Esophagus muscularis mucosa (tissue), 3 donors: ENCODE measurements around the gene SERPINF2.

Experiments
- EP300 ChIP-seq: sonication (generic); formaldehyde crosslinking; IDR thresholded peaks from one replicate; pipeline ENCODE4 v1.6.1; 2017; ENCODE audit warnings: antibody characterized with exemption
- TF ChIP-seq, protein P1 (sequence below), 3 experiments: fragments of 200-600 bp in 2 of 3; fragments of 450-650 bp in 1 of 3; sonication (generic) in 2 of 3; IDR thresholded peaks; one replicate each; pipeline ENCODE4 v1.5.1; 2017 to 2019; ENCODE audit warnings: antibody characterized with exemption in 3 of 3, mild to moderate bottlenecking in 2 of 3, moderate library complexity in 1 of 3

DNA sequence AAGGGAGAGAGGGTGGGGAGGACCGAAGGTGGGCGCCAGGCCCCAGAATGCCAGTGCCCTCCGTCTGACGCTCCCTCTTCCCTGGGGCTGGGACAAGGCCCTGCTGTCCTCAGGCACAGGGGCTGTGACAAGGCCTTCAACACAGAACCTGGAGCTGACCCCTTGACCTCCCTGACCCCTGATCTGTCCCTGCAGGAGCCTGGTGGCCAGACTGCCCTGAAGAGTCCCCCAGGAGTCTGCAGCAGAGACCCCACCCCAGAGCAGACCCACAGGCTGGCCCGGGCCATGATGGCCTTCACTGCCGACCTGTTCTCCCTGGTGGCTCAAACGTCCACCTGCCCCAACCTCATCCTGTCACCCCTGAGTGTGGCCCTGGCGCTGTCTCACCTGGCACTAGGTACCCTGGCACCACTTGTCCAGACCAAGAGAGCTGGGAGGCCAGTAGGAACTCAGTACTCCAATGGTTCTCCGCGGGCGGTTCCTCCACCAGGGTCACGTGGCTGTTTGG is 2.9 kb downstream of the SERPINF2 start:
- TF ChIP-seq, protein P1, sequence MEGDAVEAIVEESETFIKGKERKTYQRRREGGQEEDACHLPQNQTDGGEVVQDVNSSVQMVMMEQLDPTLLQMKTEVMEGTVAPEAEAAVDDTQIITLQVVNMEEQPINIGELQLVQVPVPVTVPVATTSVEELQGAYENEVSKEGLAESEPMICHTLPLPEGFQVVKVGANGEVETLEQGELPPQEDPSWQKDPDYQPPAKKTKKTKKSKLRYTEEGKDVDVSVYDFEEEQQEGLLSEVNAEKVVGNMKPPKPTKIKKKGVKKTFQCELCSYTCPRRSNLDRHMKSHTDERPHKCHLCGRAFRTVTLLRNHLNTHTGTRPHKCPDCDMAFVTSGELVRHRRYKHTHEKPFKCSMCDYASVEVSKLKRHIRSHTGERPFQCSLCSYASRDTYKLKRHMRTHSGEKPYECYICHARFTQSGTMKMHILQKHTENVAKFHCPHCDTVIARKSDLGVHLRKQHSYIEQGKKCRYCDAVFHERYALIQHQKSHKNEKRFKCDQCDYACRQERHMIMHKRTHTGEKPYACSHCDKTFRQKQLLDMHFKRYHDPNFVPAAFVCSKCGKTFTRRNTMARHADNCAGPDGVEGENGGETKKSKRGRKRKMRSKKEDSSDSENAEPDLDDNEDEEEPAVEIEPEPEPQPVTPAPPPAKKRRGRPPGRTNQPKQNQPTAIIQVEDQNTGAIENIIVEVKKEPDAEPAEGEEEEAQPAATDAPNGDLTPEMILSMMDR (IDR thresholded peaks at IDR 0.05): no peak
- no peak for TF ChIP-seq EP300
